Measurements from ENCODE around the gene DSCAM.

The DSCAM gene

GRCh38 chr21:40074710-40075109, 772.2 kb downstream of the DSCAM start:
- Histone ChIP-seq H3K27me3 (ENCODE audit: control insufficient read depth, insufficient read depth, low read length) (no peaks in the 10 kb centered on the region), H3K9ac (ENCODE audit: low read length) (no peak overlapping the region), H3K4me3 (ENCODE audit: low read length) (no peak overlapping the region), H3K36me3 (ENCODE audit: control insufficient read depth, insufficient read depth, low read length) (no peaks in the 10 kb centered on the region), H3K9me3 (ENCODE audit: control insufficient read depth, low read length) (no peaks in the 10 kb centered on the region), H3K4me1 (ENCODE audit: control insufficient read depth, insufficient read depth, low read length) (no peaks in the 10 kb centered on the region)

GRCh38 chr21:40074198-40074597, 772.8 kb downstream of the DSCAM start:
- no peak overlapping the region for H3K4me3 ChIP-seq (ENCODE audit: low read length)
- no peaks in the 10 kb centered on the region for H3K36me3 ChIP-seq (ENCODE audit: control insufficient read depth, insufficient read depth, low read length)

GRCh38 chr21:40073642-40074041, 773.3 kb downstream of the DSCAM start:
- no peaks in the 10 kb centered on the region for H3K4me1 ChIP-seq (ENCODE audit: control insufficient read depth, insufficient read depth, low read length)
- no peaks in the 10 kb centered on the region for H3K36me3 ChIP-seq (ENCODE audit: control insufficient read depth, insufficient read depth, low read length)
- no peak overlapping the region for H3K4me3 ChIP-seq (ENCODE audit: low read length)
- no peaks in the 10 kb centered on the region for H3K27me3 ChIP-seq (ENCODE audit: control insufficient read depth, insufficient read depth, low read length)
- H3K9me3 ChIP-seq (ENCODE audit: control insufficient read depth, low read length): no peaks in the 10 kb centered on the region
- H3K9ac ChIP-seq (ENCODE audit: low read length): no peak overlapping the region

More at GRCh38 chr21:40074198-40074597, 772.8 kb downstream of the DSCAM start:
- Histone ChIP-seq H3K9ac (ENCODE audit: low read length) (no peak overlapping the region), H3K4me1 (ENCODE audit: control insufficient read depth, insufficient read depth, low read length) (no peaks in the 10 kb centered on the region), H3K27me3 (ENCODE audit: control insufficient read depth, insufficient read depth, low read length) (no peaks in the 10 kb centered on the region), H3K9me3 (ENCODE audit: control insufficient read depth, low read length) (no peaks in the 10 kb centered on the region)

- H3K36me3 ChIP-seq (ENCODE audit: control insufficient read depth, insufficient read depth, low read length): no peaks in the 10 kb centered on the region
- no peaks in the 10 kb centered on the region for H3K27me3 ChIP-seq (ENCODE audit: control insufficient read depth, insufficient read depth, low read length)
- H3K4me1 ChIP-seq (ENCODE audit: control insufficient read depth, insufficient read depth, low read length): no peaks in the 10 kb centered on the region
- H3K9me3 ChIP-seq (ENCODE audit: control insufficient read depth, low read length): no peaks in the 10 kb centered on the region
- H3K9ac ChIP-seq (ENCODE audit: low read length): no peak overlapping the region
- H3K4me3 ChIP-seq (ENCODE audit: low read length): no peak overlapping the region
Observed at GRCh38 chr21:40070871-40071270, 776.1 kb downstream of the DSCAM start.

GRCh38 chr21:40067751-40068150, 779.2 kb downstream of the DSCAM start:
- Histone ChIP-seq H3K27me3 (ENCODE audit: control insufficient read depth, insufficient read depth, low read length) (no peaks in the 10 kb centered on the region), H3K4me3 (ENCODE audit: low read length) (no peak overlapping the region), H3K36me3 (ENCODE audit: control insufficient read depth, insufficient read depth, low read length) (no peaks in the 10 kb centered on the region), H3K9me3 (ENCODE audit: control insufficient read depth, low read length) (no peaks in the 10 kb centered on the region), H3K4me1 (ENCODE audit: control insufficient read depth, insufficient read depth, low read length) (no peaks in the 10 kb centered on the region), H3K9ac (ENCODE audit: low read length) (no peak overlapping the region)

- H3K9me3 ChIP-seq (ENCODE audit: control insufficient read depth, low read length): no peaks in the 10 kb centered on the region
- H3K4me3 ChIP-seq (ENCODE audit: low read length): no peak overlapping the region
Observed at GRCh38 chr21:40066221-40066620, 780.7 kb downstream of the DSCAM start.

GRCh38 chr21:40060083-40060677, 786.8 kb downstream of the DSCAM start:
- Histone ChIP-seq H3K4me3 (ENCODE audit: low read length) (no peak overlapping the region), H3K36me3 (ENCODE audit: control insufficient read depth, insufficient read depth, low read length) (no peaks in the 10 kb centered on the region), H3K27me3 (ENCODE audit: control insufficient read depth, insufficient read depth, low read length) (no peaks in the 10 kb centered on the region), H3K9ac (ENCODE audit: low read length) (no peak overlapping the region), H3K4me1 (ENCODE audit: control insufficient read depth, insufficient read depth, low read length) (no peaks in the 10 kb centered on the region), H3K9me3 (ENCODE audit: control insufficient read depth, low read length) (no peaks in the 10 kb centered on the region)

More at GRCh38 chr21:40066221-40066620, 780.7 kb downstream of the DSCAM start:
- H3K4me1 ChIP-seq (ENCODE audit: control insufficient read depth, insufficient read depth, low read length): no peaks in the 10 kb centered on the region
- no peaks in the 10 kb centered on the region for H3K27me3 ChIP-seq (ENCODE audit: control insufficient read depth, insufficient read depth, low read length)
- no peaks in the 10 kb centered on the region for H3K36me3 ChIP-seq (ENCODE audit: control insufficient read depth, insufficient read depth, low read length)
- no peak overlapping the region for H3K9ac ChIP-seq (ENCODE audit: low read length)

- Histone ChIP-seq H3K9ac (ENCODE audit: low read length) (no peak overlapping the region), H3K36me3 (ENCODE audit: control insufficient read depth, insufficient read depth, low read length) (no peaks in the 10 kb centered on the region)
Observed at GRCh38 chr21:40057331-40057730, 789.6 kb downstream of the DSCAM start.

GRCh38 chr21:40056031-40056430, 790.9 kb downstream of the DSCAM start:
- Histone ChIP-seq H3K4me3 (ENCODE audit: low read length) (no peak overlapping the region), H3K9ac (ENCODE audit: low read length) (no peak overlapping the region), H3K4me1 (ENCODE audit: control insufficient read depth, insufficient read depth, low read length) (no peaks in the 10 kb centered on the region), H3K36me3 (ENCODE audit: control insufficient read depth, insufficient read depth, low read length) (no peaks in the 10 kb centered on the region), H3K9me3 (ENCODE audit: control insufficient read depth, low read length) (no peaks in the 10 kb centered on the region), H3K27me3 (ENCODE audit: control insufficient read depth, insufficient read depth, low read length) (no peaks in the 10 kb centered on the region)

More at GRCh38 chr21:40057331-40057730, 789.6 kb downstream of the DSCAM start:
- Histone ChIP-seq H3K4me3 (ENCODE audit: low read length) (no peak overlapping the region), H3K27me3 (ENCODE audit: control insufficient read depth, insufficient read depth, low read length) (no peaks in the 10 kb centered on the region), H3K4me1 (ENCODE audit: control insufficient read depth, insufficient read depth, low read length) (no peaks in the 10 kb centered on the region), H3K9me3 (ENCODE audit: control insufficient read depth, low read length) (no peaks in the 10 kb centered on the region)

- H3K4me1 ChIP-seq (ENCODE audit: control insufficient read depth, insufficient read depth, low read length): no peaks in the 10 kb centered on the region
- H3K9me3 ChIP-seq (ENCODE audit: control insufficient read depth, low read length): no peaks in the 10 kb centered on the region
- H3K4me3 ChIP-seq (ENCODE audit: low read length): no peak overlapping the region
- no peaks in the 10 kb centered on the region for H3K36me3 ChIP-seq (ENCODE audit: control insufficient read depth, insufficient read depth, low read length)
- H3K9ac ChIP-seq (ENCODE audit: low read length): no peak overlapping the region
- no peaks in the 10 kb centered on the region for H3K27me3 ChIP-seq (ENCODE audit: control insufficient read depth, insufficient read depth, low read length)
Observed at GRCh38 chr21:40054403-40054802, 792.6 kb downstream of the DSCAM start.

- no peaks in the 10 kb centered on the region for H3K4me1 ChIP-seq (ENCODE audit: control insufficient read depth, insufficient read depth, low read length)
Observed at GRCh38 chr21:40053007-40053406, 794.0 kb downstream of the DSCAM start.

GRCh38 chr21:40052276-40052675, 794.7 kb downstream of the DSCAM start:
- Histone ChIP-seq H3K36me3 (ENCODE audit: control insufficient read depth, insufficient read depth, low read length) (no peaks in the 10 kb centered on the region), H3K4me1 (ENCODE audit: control insufficient read depth, insufficient read depth, low read length) (no peaks in the 10 kb centered on the region), H3K27me3 (ENCODE audit: control insufficient read depth, insufficient read depth, low read length) (no peaks in the 10 kb centered on the region), H3K9ac (ENCODE audit: low read length) (no peak overlapping the region), H3K4me3 (ENCODE audit: low read length) (no peak overlapping the region), H3K9me3 (ENCODE audit: control insufficient read depth, low read length) (no peaks in the 10 kb centered on the region)

More at GRCh38 chr21:40053007-40053406, 794.0 kb downstream of the DSCAM start:
- H3K9ac ChIP-seq (ENCODE audit: low read length): no peak overlapping the region
- H3K9me3 ChIP-seq (ENCODE audit: control insufficient read depth, low read length): no peaks in the 10 kb centered on the region
- H3K36me3 ChIP-seq (ENCODE audit: control insufficient read depth, insufficient read depth, low read length): no peaks in the 10 kb centered on the region
- no peak overlapping the region for H3K4me3 ChIP-seq (ENCODE audit: low read length)
- H3K27me3 ChIP-seq (ENCODE audit: control insufficient read depth, insufficient read depth, low read length): no peaks in the 10 kb centered on the region

GRCh38 chr21:40051801-40052200, 795.2 kb downstream of the DSCAM start:
- H3K9me3 ChIP-seq (ENCODE audit: control insufficient read depth, low read length): no peaks in the 10 kb centered on the region
- H3K9ac ChIP-seq (ENCODE audit: low read length): no peak overlapping the region
- no peaks in the 10 kb centered on the region for H3K36me3 ChIP-seq (ENCODE audit: control insufficient read depth, insufficient read depth, low read length)
- H3K4me3 ChIP-seq (ENCODE audit: low read length): no peak overlapping the region
- H3K27me3 ChIP-seq (ENCODE audit: control insufficient read depth, insufficient read depth, low read length): no peaks in the 10 kb centered on the region
- H3K4me1 ChIP-seq (ENCODE audit: control insufficient read depth, insufficient read depth, low read length): no peaks in the 10 kb centered on the region
